ENCODE results near the gene PTPRT.

PTPRT gene

DNA sequence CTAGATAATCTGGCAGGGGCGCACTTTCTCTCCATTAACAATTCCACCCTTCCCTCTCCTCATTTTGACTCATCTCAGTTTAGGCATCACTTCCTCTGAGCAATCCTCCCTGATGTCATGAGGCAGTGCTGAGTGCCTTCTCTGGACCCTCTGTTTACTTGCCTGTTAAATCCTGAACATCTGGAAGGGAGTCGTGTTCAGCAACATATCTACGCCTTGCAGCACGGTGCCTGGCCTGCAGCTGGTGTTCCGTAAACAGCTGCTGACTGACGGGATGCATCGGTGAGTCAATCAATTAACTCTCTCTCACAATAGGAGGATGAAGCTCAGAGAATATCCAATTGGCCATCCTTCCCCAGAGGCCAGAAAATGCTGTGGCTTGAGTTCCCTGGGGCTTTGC, 613.5 kb downstream of the PTPRT start:
- DNase-seq (ENCODE audit: low spot score in 2 of 2) (no peak), ATAC-seq (replicated peaks; ENCODE audit: extremely low read depth, poor library complexity, severe bottlenecking) (no peak)
- no peak overlapping the region for H3K27ac Mint-ChIP-seq (ENCODE audit: low read depth)
- no peak overlapping the region for H3K4me3 Mint-ChIP-seq
- H3K4me1 Mint-ChIP-seq = no peaks in the 10 kb centered on the region
- no peaks in the 10 kb centered on the region for H3K36me3 Mint-ChIP-seq (ENCODE audit: insufficient read depth)
- no peaks in the 10 kb centered on the region for H3K27me3 Mint-ChIP-seq
- peaks cover 22% of the 10 kb centered on the region for H3K9me3 Mint-ChIP-seq

DNA sequence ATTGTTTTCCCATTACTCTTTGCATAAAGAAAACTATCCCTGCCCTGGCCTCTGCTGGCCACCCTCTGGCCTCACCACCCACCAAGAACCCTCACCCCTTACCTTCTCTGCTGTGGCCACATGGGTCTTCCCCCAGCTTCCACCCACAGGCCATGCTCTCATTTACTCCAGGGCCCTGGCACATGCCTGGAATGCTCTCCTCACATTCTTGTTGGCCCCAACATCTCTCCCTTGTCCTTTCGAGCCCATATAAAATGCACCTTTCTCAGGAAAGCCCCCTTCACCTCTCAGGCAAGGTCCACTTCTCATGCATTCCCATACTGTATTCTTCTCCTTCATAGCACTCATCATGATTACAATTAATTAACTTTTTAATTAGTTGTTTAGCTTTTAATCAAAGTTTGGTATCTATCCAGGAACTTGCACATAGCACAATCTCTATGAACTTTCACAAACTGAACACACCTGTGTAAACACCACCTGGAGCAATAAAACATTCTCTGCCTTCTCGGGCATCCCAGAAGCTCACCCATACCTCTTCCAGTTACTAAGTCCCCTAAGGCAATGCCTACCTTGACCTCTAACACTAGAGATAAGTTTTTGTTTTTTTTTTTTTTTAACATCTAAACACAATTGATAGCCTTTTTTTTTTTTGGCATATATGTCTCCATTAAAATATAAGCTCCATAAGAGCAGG, 617.2 kb downstream of the PTPRT start:
- H3K27me3 Mint-ChIP-seq = no peaks in the 10 kb centered on the region
- H3K4me3 Mint-ChIP-seq = no peak overlapping the region
- no peaks in the 10 kb centered on the region for H3K36me3 Mint-ChIP-seq (ENCODE audit: insufficient read depth)
- no peak for ATAC-seq (replicated peaks; ENCODE audit: extremely low read depth, poor library complexity, severe bottlenecking)
- no peaks in the 10 kb centered on the region for H3K4me1 Mint-ChIP-seq
- no peak for DNase-seq (ENCODE audit: low spot score in 2 of 2)
- peaks cover 16% of the 10 kb centered on the region for H3K9me3 Mint-ChIP-seq
- H3K27ac Mint-ChIP-seq (ENCODE audit: low read depth) = no peak overlapping the region

DNA sequence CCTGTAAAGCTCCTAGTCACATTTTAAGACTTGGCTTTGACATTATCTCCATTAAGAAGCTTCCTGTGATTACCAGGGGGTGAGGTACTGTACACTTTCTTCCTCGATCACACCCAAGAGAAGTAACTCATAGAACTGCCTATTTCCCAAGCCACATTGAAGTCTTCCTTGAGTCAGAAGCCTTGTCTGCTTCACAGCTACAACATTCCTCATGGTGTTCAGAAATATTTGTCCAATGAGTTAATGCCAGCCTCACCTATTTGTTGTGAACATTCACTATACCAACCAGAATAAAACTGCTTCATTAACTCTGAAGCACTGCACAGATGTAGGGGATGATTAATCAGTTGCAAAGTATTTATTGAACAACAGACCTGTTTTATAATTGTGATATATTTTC, 622.3 kb downstream of the PTPRT start:
- Mint-ChIP-seq H3K9me3 (peaks cover 13% of the 10 kb centered on the region), H3K36me3 (ENCODE audit: insufficient read depth) (no peaks in the 10 kb centered on the region), H3K27ac (ENCODE audit: low read depth) (no peak overlapping the region), H3K27me3 (no peaks in the 10 kb centered on the region), H3K4me3 (no peak overlapping the region), H3K4me1 (no peaks in the 10 kb centered on the region)
- DNase-seq (ENCODE audit: low spot score in 2 of 2) (no peak), ATAC-seq (replicated peaks; ENCODE audit: extremely low read depth, poor library complexity, severe bottlenecking) (no peak)

DNA sequence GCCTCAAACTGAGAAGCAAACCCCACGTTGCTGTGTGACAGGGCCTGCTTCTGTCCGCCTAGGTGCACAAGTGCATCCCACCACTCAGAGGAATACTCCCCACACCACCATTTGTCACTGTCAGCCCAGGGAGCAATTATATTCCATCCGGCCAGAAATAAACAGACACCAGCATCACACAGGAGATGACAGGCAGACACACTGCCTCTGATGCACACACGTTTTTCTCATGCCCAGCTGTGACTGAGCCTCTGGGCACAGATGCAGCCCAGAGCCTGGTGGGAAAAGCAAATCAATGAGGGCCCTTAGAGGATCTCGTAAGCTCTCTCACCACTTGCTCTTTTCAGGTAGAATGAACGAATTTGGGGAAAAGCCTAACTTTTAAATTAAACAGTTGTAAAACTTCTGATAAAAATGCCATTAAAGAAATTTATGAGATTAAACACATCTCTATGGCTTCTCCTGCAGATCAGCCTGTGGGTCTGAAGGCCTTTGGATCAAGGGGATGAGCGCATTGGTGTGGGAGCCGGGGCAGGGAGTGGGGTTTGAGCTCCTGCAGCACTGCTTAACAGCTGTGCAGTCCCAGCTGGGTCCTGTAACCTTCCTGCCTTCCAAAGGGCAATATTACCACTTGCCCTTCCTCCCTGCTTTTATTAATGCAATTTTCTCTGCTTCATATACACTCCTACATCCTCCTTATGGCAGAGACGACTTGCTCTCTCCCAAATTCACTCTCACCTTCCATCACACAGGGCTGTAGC, 624.3 kb downstream of the PTPRT start:
- Mint-ChIP-seq H3K9me3 (no peaks in the 10 kb centered on the region), H3K4me3 (no peak overlapping the region), H3K4me1 (no peaks in the 10 kb centered on the region), H3K27me3 (no peaks in the 10 kb centered on the region), H3K27ac (ENCODE audit: low read depth) (no peak overlapping the region), H3K36me3 (ENCODE audit: insufficient read depth) (no peaks in the 10 kb centered on the region)
- no peak for DNase-seq (ENCODE audit: low spot score in 2 of 2)
- ATAC-seq (replicated peaks; ENCODE audit: extremely low read depth, poor library complexity, severe bottlenecking) = no peak

DNA sequence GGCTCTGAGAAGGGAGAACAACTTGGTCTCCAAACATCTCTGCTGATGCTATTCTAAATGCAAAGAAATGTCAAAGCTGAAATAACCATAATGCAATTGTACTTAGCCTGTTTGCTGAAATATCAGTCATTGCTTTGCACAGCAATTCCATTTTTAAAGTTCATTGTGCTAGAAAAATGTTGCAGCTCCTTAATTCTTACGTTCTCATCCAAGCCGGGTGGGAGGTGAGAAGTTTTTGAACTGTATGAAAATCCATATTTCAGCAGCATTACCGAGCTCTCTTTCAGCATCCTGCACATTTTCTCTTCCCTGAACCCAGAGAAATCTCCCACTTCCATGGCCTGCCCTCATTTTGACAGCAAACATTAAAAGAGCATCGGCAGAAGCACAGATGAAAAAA, 630.0 kb downstream of the PTPRT start:
- Mint-ChIP-seq H3K4me1 (no peaks in the 10 kb centered on the region), H3K4me3 (no peak overlapping the region), H3K9me3 (peaks cover 14% of the 10 kb centered on the region), H3K36me3 (ENCODE audit: insufficient read depth) (no peaks in the 10 kb centered on the region), H3K27me3 (no peaks in the 10 kb centered on the region), H3K27ac (ENCODE audit: low read depth) (no peak overlapping the region)
- DNase-seq (ENCODE audit: low spot score in 2 of 2) (no peak), ATAC-seq (replicated peaks; ENCODE audit: extremely low read depth, poor library complexity, severe bottlenecking) (no peak)

DNA sequence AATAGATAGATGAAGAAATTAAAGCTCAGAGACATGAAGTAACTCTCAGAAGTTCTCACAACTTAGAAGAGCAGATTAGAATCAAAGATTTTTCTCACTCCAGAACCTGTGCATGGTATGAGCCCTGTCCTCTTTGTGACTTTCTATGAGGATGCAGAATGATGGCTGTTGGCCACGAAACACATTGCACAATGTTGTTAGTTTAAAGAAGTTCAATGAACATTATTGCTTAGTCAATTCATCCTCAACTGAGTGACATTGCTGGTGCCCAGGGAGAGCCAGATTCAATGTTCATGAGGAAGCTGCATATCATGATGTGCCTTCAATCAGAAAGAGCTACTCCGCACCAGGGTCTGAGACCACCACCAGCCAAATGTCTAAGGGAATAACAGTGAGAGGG, 633.1 kb downstream of the PTPRT start:
- Mint-ChIP-seq H3K27ac (ENCODE audit: low read depth) (no peak overlapping the region), H3K9me3 (peaks cover 20% of the 10 kb centered on the region), H3K36me3 (ENCODE audit: insufficient read depth) (no peaks in the 10 kb centered on the region), H3K4me1 (no peaks in the 10 kb centered on the region), H3K4me3 (no peak overlapping the region), H3K27me3 (no peaks in the 10 kb centered on the region)
- ATAC-seq (replicated peaks; ENCODE audit: extremely low read depth, poor library complexity, severe bottlenecking) = no peak
- DNase-seq (ENCODE audit: low spot score in 2 of 2) = no peak

DNA sequence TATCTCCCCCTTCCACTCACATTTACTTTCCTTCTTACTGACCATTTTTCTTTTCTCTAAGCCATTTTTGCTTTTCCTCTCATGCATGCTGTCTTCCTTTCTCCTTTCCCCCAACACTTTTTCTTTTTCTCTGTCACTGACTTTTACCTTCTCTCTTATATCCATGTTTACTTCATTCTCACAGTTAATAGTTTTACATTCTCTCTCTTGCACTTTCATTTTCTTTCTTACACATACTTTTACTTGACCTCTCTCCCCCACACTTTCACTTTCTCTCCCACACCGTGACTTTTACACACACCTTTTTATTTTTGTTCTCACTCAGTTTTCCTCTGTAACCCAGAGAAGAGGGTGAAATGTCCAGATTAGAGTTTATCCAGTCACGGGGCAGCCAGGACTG, 636.3 kb downstream of the PTPRT start:
- Mint-ChIP-seq H3K9me3 (peaks cover 11% of the 10 kb centered on the region), H3K27ac (ENCODE audit: low read depth) (no peak overlapping the region), H3K27me3 (no peaks in the 10 kb centered on the region), H3K36me3 (ENCODE audit: insufficient read depth) (no peaks in the 10 kb centered on the region), H3K4me1 (no peaks in the 10 kb centered on the region), H3K4me3 (no peak overlapping the region)
- DNase-seq (ENCODE audit: low spot score in 2 of 2) (no peak), ATAC-seq (replicated peaks; ENCODE audit: extremely low read depth, poor library complexity, severe bottlenecking) (no peak)

DNA sequence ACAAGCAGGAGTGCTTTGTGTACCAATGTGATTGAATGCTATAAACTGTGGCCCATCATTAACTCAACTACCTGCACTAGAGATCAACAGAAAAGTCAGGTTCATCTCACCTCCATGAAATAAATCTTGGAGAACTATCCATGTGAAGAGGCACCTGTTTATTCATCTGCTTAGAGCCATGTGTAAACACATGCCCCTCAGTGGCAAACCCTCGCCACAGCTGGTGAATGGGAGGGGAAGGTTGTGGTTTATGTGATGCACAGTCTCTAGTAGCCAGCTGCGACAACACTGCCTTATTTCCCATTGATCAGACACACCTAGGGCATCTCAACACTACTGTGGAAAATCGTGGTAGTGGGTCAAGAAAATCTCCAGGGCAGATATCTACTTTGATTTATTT, 640.2 kb downstream of the PTPRT start:
- DNase-seq (ENCODE audit: low spot score in 2 of 2) (no peak), ATAC-seq (replicated peaks; ENCODE audit: extremely low read depth, poor library complexity, severe bottlenecking) (no peak)
- no peak overlapping the region for H3K4me3 Mint-ChIP-seq
- no peaks in the 10 kb centered on the region for H3K27me3 Mint-ChIP-seq
- no peaks in the 10 kb centered on the region for H3K4me1 Mint-ChIP-seq
- no peak overlapping the region for H3K27ac Mint-ChIP-seq (ENCODE audit: low read depth)
- H3K9me3 Mint-ChIP-seq = peaks cover 6% of the 10 kb centered on the region
- H3K36me3 Mint-ChIP-seq (ENCODE audit: insufficient read depth) = no peaks in the 10 kb centered on the region

DNA sequence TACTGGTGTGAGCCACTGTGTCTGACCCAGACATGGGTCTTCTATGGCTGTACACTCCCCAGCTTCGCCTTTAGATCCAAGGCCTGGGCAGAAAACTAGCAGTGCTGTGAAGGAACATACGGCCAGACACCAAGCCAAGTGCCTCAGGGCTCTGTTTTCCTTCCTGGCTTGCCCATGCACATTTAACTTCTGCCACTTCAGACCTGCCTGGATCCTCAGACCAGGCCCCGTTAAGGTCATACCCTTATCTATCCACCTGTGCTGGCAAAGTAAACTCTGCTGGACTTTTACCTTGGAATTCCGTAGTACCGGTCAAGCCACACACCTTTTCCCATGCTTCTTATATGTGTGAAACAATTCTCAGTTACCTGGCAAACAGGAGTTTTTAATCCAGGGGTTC, 644.8 kb downstream of the PTPRT start:
- no peak overlapping the region for H3K4me3 Mint-ChIP-seq

DNA sequence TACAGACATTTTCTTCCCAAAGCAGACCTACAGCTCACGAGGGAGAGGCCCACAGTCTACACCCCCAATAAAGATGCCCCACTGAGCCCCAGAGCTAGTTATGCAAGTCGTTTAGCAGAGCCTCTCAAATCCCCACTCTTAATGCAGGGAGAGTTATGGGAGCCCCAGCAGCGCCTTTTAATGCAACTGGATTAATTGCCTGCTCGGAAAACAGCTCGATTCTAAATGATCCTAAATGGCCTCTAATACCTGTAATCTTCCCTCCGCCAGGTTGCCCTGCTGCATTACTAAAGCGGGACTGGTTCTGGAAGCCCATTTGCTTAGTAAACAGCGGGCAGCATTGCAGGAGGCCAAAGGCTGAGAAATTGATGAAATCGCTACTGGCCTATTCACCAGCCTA, 656.9 kb downstream of the PTPRT start:
- H3K4me3 Mint-ChIP-seq = no peak overlapping the region
- H3K27me3 Mint-ChIP-seq = no peaks in the 10 kb centered on the region
- no peak for DNase-seq (ENCODE audit: low spot score in 2 of 2)
- peaks cover 1% of the 10 kb centered on the region for H3K36me3 Mint-ChIP-seq (ENCODE audit: insufficient read depth)
- no peak overlapping the region for H3K27ac Mint-ChIP-seq (ENCODE audit: low read depth)
- H3K9me3 Mint-ChIP-seq = peaks cover 19% of the 10 kb centered on the region
- H3K4me1 Mint-ChIP-seq = no peaks in the 10 kb centered on the region
- ATAC-seq (replicated peaks; ENCODE audit: extremely low read depth, poor library complexity, severe bottlenecking) = no peak

More for the DNA sequence above, 644.8 kb downstream of the PTPRT start:
- Mint-ChIP-seq H3K4me1 (no peaks in the 10 kb centered on the region), H3K9me3 (peaks cover 2% of the 10 kb centered on the region), H3K36me3 (ENCODE audit: insufficient read depth) (peaks cover 1% of the 10 kb centered on the region), H3K27ac (ENCODE audit: low read depth) (no peak overlapping the region), H3K27me3 (no peaks in the 10 kb centered on the region)
- ATAC-seq (replicated peaks; ENCODE audit: extremely low read depth, poor library complexity, severe bottlenecking) = no peak
- DNase-seq (ENCODE audit: low spot score in 2 of 2) = no peak

DNA sequence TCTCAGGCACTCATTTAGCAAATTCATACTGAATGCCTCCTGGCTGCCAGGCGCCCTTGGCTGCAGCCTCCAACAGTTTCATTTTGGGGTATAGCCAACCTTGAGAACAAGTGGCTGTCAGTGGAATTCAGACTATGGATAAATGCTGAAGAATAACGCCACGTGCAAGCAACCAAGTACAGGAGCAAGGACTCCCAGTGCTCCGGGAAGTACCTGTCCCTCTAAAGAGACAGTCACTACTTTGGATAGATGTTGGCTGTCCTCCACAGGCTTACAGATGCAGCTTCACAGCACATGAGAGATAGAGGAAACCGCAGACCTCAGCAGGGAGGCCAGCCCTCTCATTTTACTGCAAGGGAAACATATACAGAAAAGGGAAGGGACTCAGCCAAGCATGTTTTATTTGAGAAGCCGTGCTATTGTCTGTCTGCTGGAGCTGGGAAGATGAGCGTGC, 658.2 kb downstream of the PTPRT start:
- peaks cover 19% of the 10 kb centered on the region for H3K9me3 Mint-ChIP-seq
- peaks cover 1% of the 10 kb centered on the region for H3K36me3 Mint-ChIP-seq (ENCODE audit: insufficient read depth)
- H3K4me1 Mint-ChIP-seq = no peaks in the 10 kb centered on the region
- no peak for DNase-seq (ENCODE audit: low spot score in 2 of 2)
- ATAC-seq (replicated peaks; ENCODE audit: extremely low read depth, poor library complexity, severe bottlenecking) = no peak
- no peaks in the 10 kb centered on the region for H3K27me3 Mint-ChIP-seq
- no peak overlapping the region for H3K27ac Mint-ChIP-seq (ENCODE audit: low read depth)
- no peak overlapping the region for H3K4me3 Mint-ChIP-seq

DNA sequence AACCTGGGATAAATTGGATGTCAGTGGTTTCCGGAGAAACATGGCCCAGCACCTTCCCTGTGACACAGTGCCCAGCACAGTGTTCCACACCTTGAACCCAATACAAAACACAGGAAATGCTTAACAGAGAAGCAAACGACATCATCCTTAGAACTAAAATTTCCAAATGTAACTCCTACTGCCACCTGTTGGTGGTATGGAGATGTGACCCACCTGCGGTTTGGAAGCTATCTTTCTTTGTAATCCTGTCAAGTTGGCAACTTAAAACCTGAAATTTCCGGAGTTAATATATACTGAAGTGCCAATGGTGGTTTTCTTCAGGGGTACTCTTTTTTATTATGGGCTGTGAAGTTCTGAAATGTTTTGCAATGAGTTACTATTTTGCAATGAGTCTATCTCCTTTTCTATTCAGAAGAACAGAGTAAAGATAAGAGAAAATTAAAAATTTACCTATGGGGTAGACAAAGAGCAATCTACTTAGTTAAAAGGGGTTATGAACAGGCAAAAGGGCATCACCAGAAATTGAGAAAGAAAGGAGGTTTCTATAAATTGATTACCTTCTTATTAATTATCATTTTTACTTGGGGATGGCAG, 658.8 kb downstream of the PTPRT start:
- no peaks in the 10 kb centered on the region for H3K4me1 Mint-ChIP-seq
- no peak overlapping the region for H3K4me3 Mint-ChIP-seq
- H3K36me3 Mint-ChIP-seq (ENCODE audit: insufficient read depth) = peaks cover 1% of the 10 kb centered on the region
- no peak overlapping the region for H3K27ac Mint-ChIP-seq (ENCODE audit: low read depth)
- H3K9me3 Mint-ChIP-seq = peaks cover 19% of the 10 kb centered on the region
- DNase-seq (ENCODE audit: low spot score in 2 of 2) = no peak
- no peak for ATAC-seq (replicated peaks; ENCODE audit: extremely low read depth, poor library complexity, severe bottlenecking)
- no peaks in the 10 kb centered on the region for H3K27me3 Mint-ChIP-seq

DNA sequence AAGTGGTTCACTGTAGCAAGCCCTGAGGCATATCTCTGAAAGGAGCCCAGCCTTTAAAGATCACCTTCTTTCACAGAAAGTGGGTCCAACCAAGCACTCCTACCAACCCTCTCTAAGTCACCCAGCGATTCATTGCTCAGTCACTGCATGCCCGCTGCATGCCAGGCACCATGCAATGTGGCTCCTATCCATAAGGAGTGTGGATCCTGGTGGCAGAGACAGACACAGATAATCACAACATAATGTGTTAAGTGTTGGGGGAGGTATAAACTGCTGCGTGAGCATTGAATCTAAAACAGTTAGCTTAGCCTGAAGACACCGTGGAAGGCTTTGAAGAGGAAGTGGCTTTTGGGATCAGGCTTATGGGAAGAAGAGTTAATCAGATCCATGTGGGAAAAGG, 659.5 kb downstream of the PTPRT start:
- H3K4me3 Mint-ChIP-seq = no peak overlapping the region
- H3K27ac Mint-ChIP-seq (ENCODE audit: low read depth) = no peak overlapping the region
- DNase-seq (ENCODE audit: low spot score in 2 of 2) = no peak
- ATAC-seq (replicated peaks; ENCODE audit: extremely low read depth, poor library complexity, severe bottlenecking) = no peak
- no peaks in the 10 kb centered on the region for H3K27me3 Mint-ChIP-seq
- peaks cover 19% of the 10 kb centered on the region for H3K9me3 Mint-ChIP-seq
- H3K4me1 Mint-ChIP-seq = no peaks in the 10 kb centered on the region
- peaks cover 1% of the 10 kb centered on the region for H3K36me3 Mint-ChIP-seq (ENCODE audit: insufficient read depth)
